Left lung (tissue), 10 donors: ENCODE results near the gene TINAG. TPM values are rescaled to one million over a fixed set of nuclear protein-coding genes. Genes with fewer than 3 reads are reported as not detected.
A peak's percentile ranks its signal among the peaks of the same experiment; 100 is the strongest.

Source experiments
- ATAC-seq: fragments of 200-7000 bp; cut with Tn5 transposase; one replicate; pipeline ENCODE4 v1.9.1; 2020; ENCODE audit warnings: moderate library complexity
- DNase-seq, 4 donors: peaks; one replicate each; pipeline ENCODE4 v3.0.0-alpha.2; 2013 to 2020
- H3K27ac ChIP-seq, 2 donors: fragments of 200-600 bp; sonication (generic) in 1 of 2; one replicate each; pipeline versions ENCODE4 v1.5.0 to v1.8.0; 2020 to 2021
- H3K27me3 ChIP-seq, 2 donors: fragments of 200-600 bp; sonication (generic) in 1 of 2; one replicate each; pipeline versions ENCODE4 v1.5.0 to v1.8.0; 2020 to 2021
- H3K36me3 ChIP-seq, 2 donors: fragments of 200-600 bp; sonication (generic) in 1 of 2; one replicate each; pipeline versions ENCODE4 v1.5.0 to v1.8.0; 2020 to 2021
- H3K4me1 ChIP-seq, 2 donors: fragments of 200-600 bp; one replicate each; pipeline ENCODE4 v1.8.0; 2021
- H3K4me3 ChIP-seq, 2 donors: fragments of 200-600 bp; sonication (generic) in 1 of 2; one replicate each; pipeline versions ENCODE4 v1.5.0 to v1.8.0; 2020 to 2021; ENCODE audit warnings: mild to moderate bottlenecking in 1 of 2
- H3K9me3 ChIP-seq, 2 donors: fragments of 200-600 bp; sonication (generic) in 1 of 2; one replicate each; pipeline versions ENCODE4 v1.5.0 to v1.8.0; 2020 to 2021
- intact Hi-C, 2 donors: fragments of 100-400 bp; cut with DNase I; formaldehyde crosslinking; loops; one replicate each; pipeline versions ENCODE4 v1.11.2 to v1.14.2; 2022
- polyA plus RNA-seq, 6 donors: library from polyadenylated mRNA; unstranded; fragments of 120-200 nt; gene quantifications; one replicate each; pipeline ENCODE4 v1.2.1, GENCODE V29; 2013; ENCODE audit not compliant: insufficient read length in 6 of 6
- total RNA-seq, 2 donors: library from RNA; stranded (reverse); fragmentation: NEBNext Ultra II Directional; extraction: Animal tissue kit (Norgen Biotek cat#: 25700); gene quantifications; one replicate each; pipeline ENCODE4 v1.2.1, GENCODE V29; 2021
- TF ChIP-seq, protein P1 (sequence below), 2 donors: fragments of 200-600 bp; sonication (generic) in 1 of 2; IDR thresholded peaks; one replicate each; pipeline versions ENCODE4 v1.5.0 to v1.8.0; 2021; ENCODE audit warnings: antibody characterized with exemption in 2 of 2
- donor health status: DM: no; HTN: yes; CAD: no.
- donor health status: DM: no; HTN: no; CAD: no.

TINAG gene
- total and polyA plus RNA-seq, 8 donors: 0.24 TPM; not detected in 7

DNA sequence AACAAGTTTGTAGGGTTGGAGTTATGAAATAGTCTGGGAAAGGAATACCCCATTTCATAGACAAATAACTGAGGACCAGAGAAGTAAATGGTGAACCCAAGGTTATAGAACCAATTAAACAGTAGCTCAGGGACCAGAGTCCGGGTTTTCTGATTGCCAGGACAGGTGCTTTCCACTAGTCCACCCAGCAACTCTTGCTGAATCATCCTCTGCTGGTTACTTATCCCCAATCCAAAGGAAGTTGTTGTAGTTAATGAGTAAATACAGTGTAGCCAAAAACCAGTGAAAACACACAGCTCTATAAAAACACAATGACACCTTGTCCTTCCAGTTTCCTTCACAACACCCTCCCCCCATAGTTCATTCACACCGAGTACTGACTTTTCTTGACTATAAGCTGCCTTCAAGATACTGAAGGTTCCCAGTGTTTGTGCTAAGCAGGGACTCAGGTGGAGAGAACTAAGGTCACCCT, 766 bp upstream of the TINAG start:
- DNase-seq (no peak), ATAC-seq (no peak)
- H3K27me3 ChIP-seq: no peaks in the 10 kb centered on the region
- H3K4me3 ChIP-seq: no peak overlapping the region
- no peaks in the 10 kb centered on the region for H3K36me3 ChIP-seq
- H3K4me1 ChIP-seq: no peaks in the 10 kb centered on the region
- no peak overlapping the region for H3K27ac ChIP-seq
- TF ChIP-seq, protein P1, sequence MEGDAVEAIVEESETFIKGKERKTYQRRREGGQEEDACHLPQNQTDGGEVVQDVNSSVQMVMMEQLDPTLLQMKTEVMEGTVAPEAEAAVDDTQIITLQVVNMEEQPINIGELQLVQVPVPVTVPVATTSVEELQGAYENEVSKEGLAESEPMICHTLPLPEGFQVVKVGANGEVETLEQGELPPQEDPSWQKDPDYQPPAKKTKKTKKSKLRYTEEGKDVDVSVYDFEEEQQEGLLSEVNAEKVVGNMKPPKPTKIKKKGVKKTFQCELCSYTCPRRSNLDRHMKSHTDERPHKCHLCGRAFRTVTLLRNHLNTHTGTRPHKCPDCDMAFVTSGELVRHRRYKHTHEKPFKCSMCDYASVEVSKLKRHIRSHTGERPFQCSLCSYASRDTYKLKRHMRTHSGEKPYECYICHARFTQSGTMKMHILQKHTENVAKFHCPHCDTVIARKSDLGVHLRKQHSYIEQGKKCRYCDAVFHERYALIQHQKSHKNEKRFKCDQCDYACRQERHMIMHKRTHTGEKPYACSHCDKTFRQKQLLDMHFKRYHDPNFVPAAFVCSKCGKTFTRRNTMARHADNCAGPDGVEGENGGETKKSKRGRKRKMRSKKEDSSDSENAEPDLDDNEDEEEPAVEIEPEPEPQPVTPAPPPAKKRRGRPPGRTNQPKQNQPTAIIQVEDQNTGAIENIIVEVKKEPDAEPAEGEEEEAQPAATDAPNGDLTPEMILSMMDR (IDR thresholded peaks at IDR 0.05): no peak
- intact Hi-C loops: no loop called here
- H3K9me3 ChIP-seq: no peaks in the 10 kb centered on the region

DNA sequence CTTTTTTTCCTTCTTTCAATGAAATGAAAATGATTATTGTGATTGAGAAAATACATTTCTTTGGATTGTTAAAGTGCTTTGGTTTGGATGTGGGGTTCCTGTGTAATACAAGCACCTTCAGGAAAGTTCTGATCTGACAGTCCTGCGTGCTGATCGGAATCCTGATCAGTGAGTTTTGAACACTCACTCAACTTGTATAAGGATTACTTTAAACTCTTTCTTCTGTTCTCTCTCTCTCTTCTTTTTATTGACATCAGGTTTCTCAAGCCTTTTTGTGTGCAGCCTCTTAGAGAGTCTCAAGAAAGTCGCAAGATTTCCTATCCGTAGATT, 710 bp downstream of the TINAG start:
- H3K4me3 ChIP-seq: no peak overlapping the region
- H3K27me3 ChIP-seq: no peaks in the 10 kb centered on the region
- H3K4me1 ChIP-seq: no peaks in the 10 kb centered on the region
- TF ChIP-seq, protein P1 (IDR thresholded peaks at IDR 0.05): no peak
- ATAC-seq (no peak), DNase-seq (no peak)
- intact Hi-C loops: no loop called here
- H3K9me3 ChIP-seq: no peaks in the 10 kb centered on the region
- H3K27ac ChIP-seq: no peak overlapping the region
- no peaks in the 10 kb centered on the region for H3K36me3 ChIP-seq

DNA sequence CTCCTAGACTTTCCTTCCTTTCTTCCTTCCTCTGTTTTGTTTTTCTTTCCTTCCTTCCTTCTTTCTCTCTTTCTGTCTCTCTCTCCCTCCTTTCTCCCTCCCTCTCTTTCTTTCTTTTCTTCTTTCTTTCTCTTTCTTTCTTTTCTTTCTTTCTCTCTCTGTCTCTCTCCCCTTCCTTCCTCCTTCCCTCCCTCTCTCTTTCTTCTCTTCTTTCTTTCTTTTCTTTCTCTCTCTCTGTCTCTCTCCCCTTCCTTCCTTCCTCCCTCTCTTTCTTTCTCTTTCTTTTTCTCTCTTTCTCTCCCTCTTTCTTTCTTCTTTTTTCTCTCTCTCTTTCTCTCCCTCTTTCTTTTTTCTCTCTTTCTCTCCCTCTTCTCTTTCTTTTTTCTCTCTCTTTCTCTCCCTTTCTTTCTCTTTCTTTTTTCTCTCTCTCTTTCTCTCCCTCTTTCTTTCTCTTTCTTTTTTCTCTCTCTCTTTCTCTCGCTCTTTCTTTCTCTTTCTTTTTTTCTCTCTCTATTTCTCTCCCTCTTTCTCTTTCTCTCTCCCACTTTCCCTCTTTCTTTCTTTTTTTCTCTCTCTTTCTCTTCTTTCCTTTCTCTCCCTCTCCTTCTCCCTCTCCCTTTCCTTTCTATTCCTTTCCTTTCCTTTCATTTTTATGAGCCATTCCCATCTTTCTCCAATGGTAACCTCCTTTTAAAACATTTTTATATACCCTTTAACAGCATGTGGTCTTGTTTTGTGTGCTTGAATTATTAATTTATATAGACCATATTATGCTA, 2.3 kb downstream of the TINAG start:
- DNase-seq: no peak
- Histone ChIP-seq H3K27me3 (no peaks in the 10 kb centered on the region), H3K9me3 (no peaks in the 10 kb centered on the region), H3K4me1 (no peaks in the 10 kb centered on the region), H3K4me3 (no peak overlapping the region), H3K27ac (no peak overlapping the region), H3K36me3 (no peaks in the 10 kb centered on the region)
- no peak for ATAC-seq
- TF ChIP-seq, protein P1 (IDR thresholded peaks at IDR 0.05): no peak
- intact Hi-C loops: no loop called here

DNA sequence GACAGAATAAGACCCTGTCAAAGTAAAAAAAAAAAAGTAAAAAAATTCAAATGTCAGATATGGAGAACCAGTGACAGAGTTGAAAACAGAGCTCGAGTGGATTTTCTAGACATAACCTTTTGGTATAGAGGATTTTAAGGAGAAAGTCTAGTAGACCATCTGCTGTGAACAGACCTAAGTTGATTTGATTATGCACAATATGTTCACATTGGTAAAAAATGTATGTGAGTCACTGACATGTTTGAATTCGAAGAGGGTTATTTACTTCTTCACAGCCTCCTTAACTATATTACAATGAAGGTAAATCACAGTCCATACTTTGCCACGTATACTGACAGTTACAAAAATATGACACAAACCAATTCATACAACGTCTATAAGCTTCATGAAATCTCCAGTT, 7.4 kb downstream of the TINAG start:
- TF ChIP-seq, protein P1 (IDR thresholded peaks at IDR 0.05): no peak
- Histone ChIP-seq H3K4me3 (no peak overlapping the region), H3K36me3 (no peaks in the 10 kb centered on the region), H3K9me3 (no peaks in the 10 kb centered on the region), H3K27ac (no peak overlapping the region), H3K27me3 (no peaks in the 10 kb centered on the region), H3K4me1 (no peaks in the 10 kb centered on the region)
- DNase-seq (no peak), ATAC-seq (no peak)
- intact Hi-C loops: no loop called here

DNA sequence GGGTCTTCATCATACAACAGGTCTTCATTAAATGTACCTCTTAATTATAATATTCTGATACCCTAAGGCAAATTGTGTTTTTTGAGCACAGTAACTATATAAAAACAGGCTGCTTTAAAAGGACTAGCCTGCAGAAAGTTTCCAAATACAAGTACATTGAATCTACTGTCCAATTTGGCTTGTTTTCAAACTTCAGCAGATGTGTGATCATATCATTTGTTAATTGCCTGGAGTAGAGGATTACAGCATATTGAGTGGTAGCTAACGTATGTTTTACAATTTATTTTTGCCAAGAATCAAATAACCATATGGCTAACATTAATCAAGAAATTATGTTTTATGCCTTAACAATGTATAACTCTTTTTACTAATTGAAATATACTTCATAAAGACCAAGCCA, 12.6 kb downstream of the TINAG start:
- no peaks in the 10 kb centered on the region for H3K27me3 ChIP-seq
- TF ChIP-seq, protein P1 (IDR thresholded peaks at IDR 0.05): no peak
- DNase-seq: peak in 1 of 4 donors; percentile 1

More for the DNA sequence above, 12.6 kb downstream of the TINAG start:
- H3K4me3 ChIP-seq: no peak overlapping the region
- H3K36me3 ChIP-seq: no peaks in the 10 kb centered on the region
- H3K4me1 ChIP-seq: no peaks in the 10 kb centered on the region
- intact Hi-C loops: no loop called here
- no peak overlapping the region for H3K27ac ChIP-seq
- no peaks in the 10 kb centered on the region for H3K9me3 ChIP-seq
- ATAC-seq: no peak
